Left colon (tissue), 2 donors: ENCODE results near the gene PCCB. TPM values are rescaled to one million over a fixed set of nuclear protein-coding genes. Genes with fewer than 3 reads are reported as not detected.
"Not testable (repeated sequence)": the region's sequence is repeated elsewhere in the genome, so short reads cannot be mapped to it uniquely, and the experiment has no call there.

Source experiments
- ATAC-seq: fragments of 200-7000 bp; cut with Tn5 transposase; one replicate; pipeline ENCODE4 v1.9.1; 2020; ENCODE audit warnings: mild to moderate bottlenecking, moderate library complexity
- DNase-seq, 2 donors: peaks; one replicate each; pipeline ENCODE4 v3.0.0-alpha.2; 2020
- intact Hi-C, 2 donors: fragments of 100-400 bp; cut with DNase I in 1 of 2; cut with micrococcal nuclease in 1 of 2; formaldehyde crosslinking; loops; one replicate each; pipeline versions ENCODE4 v1.11.2 to v1.14.0; 2022; cut with DNase I, micrococcal nuclease
- total RNA-seq, 2 donors: library from RNA; stranded (reverse); fragmentation: NEBNext Ultra II Directional; extraction: Animal tissue kit (Norgen Biotek cat#: 25700); gene quantifications; one replicate each; pipeline ENCODE4 v1.2.1, GENCODE V29; 2021
- donor health status: DM: no; HTN: no; CAD: no.
- donor health status: DM: yes; HTN: yes; CAD: no.

Gene PCCB
- total RNA-seq, 2 donors from 2014 or later = 53.0 to 59.1 TPM

DNA sequence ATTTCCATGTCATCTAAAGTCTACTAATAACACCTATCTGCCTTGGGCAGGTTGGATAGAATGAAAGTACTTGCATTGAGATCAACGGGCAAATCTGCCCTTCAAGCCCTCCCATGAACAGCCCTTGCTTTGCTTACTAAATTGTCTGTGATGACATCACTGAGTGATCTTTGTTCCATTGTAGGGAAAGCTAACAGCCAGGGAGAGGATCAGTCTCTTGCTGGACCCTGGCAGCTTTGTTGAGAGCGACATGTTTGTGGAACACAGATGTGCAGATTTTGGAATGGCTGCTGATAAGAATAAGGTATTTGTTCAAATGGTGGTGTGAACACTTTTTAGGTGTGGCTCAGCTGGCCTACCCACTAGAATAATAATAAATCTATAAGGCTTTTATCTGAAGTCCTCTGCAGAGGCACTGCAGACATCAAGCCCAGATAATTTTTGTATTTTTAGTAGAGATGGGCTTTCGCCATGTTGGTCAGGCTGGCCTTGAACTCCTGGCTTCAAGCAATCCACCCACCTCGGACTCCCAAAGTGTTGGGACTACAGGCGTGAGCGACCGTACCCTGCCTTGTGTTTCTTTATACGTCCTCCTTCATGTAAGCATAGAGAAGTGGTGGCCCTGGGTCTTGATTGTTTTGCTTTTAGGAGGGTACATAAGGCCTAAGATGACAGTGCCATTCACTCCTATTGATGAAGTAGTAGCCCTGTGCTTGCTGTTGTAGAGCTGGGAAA is 5.7 kb downstream of the PCCB start:
- intact Hi-C loops = loop anchor here in 1 of 2 donors (10.0 kb wide), 2 partner anchors 61 to 171 kb away; partner anchors contain the start of gene MSL2
- ATAC-seq (peak; percentile 93), DNase-seq (peak in 1 of 2 donors; percentile 13)

DNA sequence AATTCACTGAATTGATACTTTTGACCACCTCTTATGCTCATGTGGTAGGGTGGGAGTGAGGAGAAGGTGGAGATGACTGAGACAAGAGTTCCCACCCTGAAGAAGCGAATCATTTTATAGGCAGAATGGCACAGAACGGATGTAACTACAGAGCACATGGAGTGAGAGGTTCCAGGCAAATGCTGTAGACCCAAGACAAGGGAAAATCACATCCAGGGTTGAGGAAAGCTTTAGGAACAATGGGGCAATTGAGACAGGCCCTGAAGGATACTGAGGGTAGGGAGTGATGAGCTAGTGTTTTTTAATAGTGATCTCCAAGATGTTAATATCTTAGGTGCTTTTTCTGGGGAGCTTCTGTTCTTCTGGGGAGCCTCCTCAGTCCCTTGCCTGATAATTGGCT is 8.1 kb downstream of the PCCB start:
- DNase-seq (no peak), ATAC-seq (no peak)
- intact Hi-C loops = loop anchor here in 1 of 2 donors (10.0 kb wide), 2 partner anchors 63 to 173 kb away; partner anchors contain the start of gene MSL2

DNA sequence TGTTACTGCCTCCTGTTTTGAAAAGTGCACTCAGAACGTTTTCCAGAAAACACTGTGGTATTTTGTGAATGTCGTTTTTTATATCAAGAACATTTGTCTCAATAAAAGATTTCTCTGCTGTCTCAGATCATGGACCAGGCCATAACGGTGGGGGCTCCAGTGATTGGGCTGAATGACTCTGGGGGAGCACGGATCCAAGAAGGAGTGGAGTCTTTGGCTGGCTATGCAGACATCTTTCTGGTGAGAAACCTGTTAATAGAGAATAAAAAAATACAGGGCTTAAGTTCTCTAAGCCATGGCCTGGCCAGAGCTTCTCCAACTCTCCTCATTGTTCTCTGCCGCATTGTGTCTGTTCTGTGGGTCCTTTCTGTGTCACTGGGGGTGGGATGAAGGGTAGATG is 11.7 kb downstream of the PCCB start:
- DNase-seq (no peak), ATAC-seq (no peak)
- intact Hi-C loops = no loop called here

DNA sequence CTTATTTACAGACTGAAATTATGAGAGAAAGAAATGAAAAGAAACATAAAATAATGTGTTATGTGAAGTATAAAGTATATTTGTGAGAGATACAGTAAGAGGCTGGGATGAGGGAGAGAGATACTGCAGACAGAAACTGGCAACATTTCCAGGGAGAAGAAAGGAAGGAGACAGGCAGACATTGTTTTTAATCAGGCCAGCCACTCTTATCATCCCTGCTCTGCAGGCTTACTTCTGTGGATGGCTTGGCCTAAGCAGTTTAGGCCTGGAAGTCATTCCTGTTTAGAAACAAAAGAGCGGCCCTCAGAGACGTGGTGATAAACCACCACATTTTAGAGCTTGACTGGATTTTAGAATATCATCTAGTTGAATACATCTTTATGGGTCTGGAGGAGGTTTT is 12.4 kb downstream of the PCCB start:
- ATAC-seq (no peak), DNase-seq (no peak)
- intact Hi-C loops = no loop called here

DNA sequence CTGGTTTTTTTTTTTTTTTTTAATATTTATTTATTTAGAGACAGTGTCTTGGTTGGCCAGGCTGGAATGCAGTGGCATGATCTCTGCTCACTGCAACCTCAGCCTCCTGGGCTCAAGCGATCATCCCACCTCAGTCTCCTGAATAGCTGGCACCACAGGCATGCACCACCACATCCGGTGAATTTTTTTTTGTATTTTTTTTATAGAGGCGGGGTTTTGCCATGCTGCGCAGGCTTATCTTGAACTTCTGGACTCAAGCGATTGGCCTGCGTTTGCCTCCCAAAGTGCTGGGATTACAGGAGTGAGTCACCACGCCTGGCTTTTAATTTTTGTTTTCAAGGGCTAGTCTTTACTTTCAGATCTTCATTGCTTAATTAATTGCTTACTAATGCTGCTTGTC is 13.1 kb downstream of the PCCB start:
- ATAC-seq (no peak), DNase-seq (no peak)
- intact Hi-C loops = no loop called here

DNA sequence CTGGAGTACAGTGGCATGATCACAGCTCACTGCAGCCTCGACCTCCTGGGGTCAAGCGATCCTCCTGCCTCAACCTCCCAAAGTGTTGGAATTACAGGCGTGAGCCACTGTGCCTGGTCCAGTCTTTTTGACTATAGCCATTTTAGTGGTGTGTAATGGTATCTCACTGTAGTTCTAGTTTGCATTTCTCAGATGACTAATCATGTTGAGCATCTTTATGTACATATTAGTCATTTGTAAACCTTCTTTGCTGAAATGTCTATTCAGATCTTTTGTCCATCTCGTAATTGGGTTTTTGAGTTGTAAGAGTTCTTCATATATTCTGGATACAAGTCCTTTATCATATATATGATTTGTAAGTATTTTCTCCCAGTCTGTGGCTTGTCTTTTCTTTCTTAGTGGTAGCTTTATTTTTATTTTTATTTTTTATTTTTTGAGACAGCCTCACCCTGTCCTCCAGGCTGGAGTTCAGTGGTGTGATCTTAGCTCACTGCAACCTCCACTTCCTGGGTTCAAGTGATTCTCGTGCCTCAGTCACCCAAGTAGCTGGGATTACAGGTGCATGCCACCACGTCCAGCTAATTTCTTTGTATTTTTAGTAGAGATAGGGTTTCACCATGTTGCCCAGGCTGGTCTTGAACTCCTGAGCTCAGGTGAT is 16.5 kb downstream of the PCCB start:
- intact Hi-C loops, DNase-seq, ATAC-seq: not testable (repeated sequence)

DNA sequence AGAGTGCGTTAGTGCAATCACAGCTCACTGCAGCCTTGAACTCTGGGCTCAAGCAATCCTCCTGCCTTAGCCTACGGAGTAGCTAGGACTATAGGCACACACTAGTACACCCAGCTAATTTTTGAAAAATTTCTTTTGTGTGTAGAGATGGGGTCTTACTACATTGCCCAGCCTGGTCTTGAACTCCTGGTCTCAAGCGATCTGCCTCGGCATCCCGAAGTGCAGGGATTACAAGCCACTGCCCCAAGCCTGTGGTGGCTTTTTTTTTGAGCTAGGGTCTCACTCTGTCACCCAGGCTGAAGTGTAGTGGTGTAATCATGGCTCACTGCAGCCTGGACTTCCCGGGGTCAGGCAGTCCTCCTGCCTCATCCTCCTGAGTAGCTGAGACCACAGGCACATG is 17.1 kb downstream of the PCCB start:
- ATAC-seq = no peak
- intact Hi-C loops = no loop called here
- DNase-seq = no peak

DNA sequence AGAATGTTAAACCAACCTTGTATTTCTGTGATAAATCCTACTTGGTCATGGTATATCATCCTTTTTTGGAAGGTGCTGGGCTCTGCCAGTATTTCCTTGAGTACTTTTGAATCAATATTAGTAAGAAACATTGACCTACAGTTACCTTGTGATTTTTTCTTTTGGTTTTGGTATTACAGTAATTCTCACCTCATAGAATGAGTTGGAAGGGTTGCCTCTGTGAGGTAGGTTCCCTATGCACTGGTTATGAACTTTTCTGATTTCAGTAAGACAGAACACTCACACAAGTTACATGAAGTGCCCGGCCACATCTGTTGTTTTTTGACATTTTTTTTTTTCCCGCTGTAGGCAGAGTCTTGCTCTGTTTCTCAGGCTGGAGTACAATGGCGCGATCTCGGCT is 20.0 kb downstream of the PCCB start:
- DNase-seq = no peak
- intact Hi-C loops = no loop called here
- no peak for ATAC-seq

DNA sequence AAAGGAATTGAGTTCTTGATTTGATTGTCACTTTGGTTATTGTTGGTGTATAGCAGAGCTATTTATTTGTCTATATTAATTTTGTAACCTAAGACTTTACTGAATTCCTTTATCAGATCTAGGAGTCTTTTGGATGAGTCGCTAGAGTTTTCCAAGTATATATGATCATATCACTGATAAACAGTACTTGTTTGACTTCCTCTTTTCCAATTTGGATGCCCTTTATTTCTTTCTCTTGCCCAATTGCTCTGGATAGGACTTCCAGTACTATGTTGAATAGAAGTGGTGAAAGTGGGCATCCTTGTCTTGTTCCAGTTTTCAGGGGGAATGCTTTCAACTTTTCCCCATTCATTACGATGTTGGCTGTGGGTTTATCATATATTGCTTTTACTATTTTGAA is 21.5 kb downstream of the PCCB start:
- DNase-seq, ATAC-seq, intact Hi-C loops: not testable (repeated sequence)

DNA sequence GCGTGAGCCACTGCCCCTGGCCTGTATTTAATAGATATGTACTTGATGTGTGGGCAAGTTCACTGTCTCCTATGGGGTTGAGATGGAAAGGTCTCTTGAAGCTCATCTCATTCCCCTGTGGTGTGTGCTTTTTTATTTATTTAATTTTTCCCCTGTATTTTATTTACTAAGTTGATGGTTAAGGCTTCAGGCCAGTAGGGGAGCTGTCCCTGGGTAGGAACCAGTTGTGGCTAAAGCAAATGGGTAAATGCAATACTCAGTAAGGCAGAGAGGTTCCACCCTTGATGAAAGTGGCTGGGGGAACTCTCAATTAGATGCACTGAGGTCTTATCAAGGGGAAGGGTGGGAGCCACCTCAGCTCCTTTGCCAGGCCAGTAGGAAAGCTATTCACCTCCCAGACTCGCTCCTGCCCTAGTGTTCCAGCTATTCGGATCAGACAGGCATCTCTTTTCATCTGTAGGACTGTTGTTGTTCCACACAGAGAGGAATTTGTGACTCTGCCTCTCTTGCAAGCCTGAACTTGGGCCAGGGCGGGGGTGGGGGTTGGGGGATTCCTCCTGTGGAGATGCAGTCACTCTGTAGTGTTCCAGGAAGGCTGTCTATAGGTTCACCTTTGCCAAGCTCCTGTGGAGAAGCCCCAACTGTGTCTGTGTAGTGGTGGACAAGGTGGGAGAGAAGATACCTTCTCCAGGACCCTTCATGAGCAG is 26.1 kb downstream of the PCCB start:
- ATAC-seq = no peak
- intact Hi-C loops = no loop called here
- no peak for DNase-seq

DNA sequence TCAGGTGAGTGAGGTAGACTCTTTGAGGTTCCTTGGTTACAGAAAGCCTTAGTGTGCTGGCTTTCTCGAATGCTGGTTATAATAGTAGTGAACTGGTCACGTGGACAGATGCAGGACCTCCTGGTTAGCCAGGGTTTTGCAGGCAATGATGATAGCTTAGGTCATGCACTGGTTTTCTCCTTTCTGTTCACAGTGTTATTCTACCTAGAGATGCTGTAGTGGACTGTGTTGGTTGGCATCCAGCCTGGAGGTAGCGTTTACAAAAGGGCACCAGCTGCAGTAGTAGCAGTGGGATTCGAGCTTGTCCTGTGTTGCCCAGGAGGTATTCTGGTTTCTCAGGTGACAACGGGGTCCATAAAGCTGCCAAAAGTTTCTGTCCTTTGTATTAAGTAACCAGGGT is 27.0 kb downstream of the PCCB start:
- DNase-seq (no peak), ATAC-seq (no peak)
- intact Hi-C loops = no loop called here

DNA sequence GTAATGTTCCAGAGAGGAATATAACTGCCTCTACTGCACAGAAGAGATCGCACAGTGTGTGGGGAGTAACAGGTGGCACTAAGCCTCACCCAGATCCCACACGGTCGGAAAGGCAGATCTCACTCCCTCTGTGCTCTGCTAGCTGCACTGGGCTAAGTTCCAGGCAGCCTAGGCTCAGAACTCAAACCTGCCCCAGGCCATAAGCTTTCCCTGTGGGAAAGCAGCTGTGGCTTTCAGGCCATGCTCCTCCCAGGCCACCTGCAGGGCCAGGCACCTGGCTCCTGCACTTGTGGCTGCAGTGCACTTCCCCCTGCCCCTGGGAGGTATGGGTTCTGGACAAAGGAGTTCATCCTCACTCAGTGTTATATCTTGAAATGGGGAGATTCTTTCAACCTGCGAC is 27.5 kb downstream of the PCCB start:
- ATAC-seq (no peak), DNase-seq (no peak)
- intact Hi-C loops = no loop called here

DNA sequence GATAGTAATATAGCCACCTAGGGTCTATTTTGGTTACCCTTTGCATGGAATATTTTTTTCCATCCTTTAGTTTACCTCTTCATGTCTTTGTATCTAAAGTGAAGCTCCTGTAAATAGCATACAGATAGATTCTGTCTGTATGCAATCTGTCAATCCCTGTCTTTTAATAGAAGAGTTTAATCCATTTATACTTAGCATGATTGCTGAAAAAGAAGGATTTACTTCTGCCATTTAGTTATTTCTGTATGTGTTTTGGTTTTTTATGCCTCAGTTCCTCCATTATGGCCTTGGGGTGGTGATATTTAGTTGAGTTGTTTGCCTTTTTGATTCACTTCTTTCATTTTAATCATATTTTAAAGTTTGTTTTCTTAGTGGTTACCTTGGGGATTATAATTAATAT is 29.0 kb downstream of the PCCB start:
- ATAC-seq (no peak), DNase-seq (no peak)
- intact Hi-C loops = no loop called here

DNA sequence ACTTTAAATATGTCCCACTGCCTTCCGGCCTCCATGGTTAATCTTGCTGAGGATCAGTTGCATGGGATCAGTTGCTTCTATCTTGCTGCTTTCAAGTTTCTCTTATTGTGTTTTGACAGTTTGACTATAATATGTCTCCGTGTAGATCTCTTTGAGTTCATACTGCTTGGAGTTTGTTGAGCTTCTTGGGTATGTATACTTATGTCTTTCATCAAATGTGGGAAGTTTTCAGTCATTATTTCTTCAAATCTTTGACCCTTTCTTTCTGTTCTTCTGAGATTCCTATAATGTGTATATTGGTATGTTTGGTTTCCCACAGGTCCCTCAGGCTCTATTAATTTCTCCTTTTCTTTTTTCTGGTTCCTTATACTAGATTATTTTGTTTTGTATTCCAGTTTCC is 30.8 kb downstream of the PCCB start:
- intact Hi-C loops = no loop called here
- no peak for DNase-seq
- ATAC-seq = no peak

DNA sequence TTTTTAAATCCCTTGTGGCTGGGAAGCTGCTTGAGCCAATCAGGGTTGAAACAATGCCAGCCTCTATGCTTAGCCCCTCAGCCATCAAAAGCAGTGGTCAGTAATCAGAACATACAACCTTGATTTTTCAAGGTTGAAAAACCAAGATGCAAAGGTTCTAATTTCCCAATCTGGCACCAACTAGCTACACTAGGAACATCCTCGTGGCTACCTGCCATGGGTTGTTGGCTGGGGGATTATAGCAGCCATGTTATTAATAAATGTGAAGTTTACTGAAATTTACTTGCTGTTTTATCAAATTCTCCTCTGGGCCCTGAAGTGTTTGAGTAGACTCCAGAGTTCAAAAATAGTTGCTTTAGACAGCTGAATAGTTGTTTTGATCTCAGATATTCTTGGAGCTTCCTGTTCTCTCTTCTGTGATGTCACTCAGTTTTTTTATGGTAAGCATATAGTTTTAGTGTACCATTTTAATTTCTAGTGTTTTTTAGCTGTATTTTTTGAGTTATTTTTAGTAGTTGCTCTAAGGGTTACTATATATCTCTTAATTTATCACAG is 31.9 kb downstream of the PCCB start:
- intact Hi-C loops = no loop called here
- DNase-seq (no peak), ATAC-seq (no peak)

DNA sequence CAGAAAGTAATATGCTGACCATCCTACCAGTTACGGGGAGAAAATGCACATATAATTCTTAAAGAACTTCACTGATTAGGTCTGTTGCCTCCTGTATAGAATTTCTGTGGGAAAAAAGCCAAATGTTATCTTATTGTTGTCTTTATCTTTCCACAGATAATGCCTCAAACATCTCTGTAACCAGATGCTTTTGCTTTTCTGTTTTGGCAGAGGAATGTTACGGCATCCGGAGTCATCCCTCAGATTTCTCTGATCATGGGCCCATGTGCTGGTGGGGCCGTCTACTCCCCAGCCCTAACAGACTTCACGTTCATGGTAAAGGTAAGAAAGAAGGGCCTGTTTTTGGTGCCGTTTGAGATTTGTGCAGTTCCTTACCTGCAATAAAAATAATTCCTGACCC is 33.5 kb downstream of the PCCB start:
- DNase-seq (no peak), ATAC-seq (no peak)
- intact Hi-C loops = no loop called here

DNA sequence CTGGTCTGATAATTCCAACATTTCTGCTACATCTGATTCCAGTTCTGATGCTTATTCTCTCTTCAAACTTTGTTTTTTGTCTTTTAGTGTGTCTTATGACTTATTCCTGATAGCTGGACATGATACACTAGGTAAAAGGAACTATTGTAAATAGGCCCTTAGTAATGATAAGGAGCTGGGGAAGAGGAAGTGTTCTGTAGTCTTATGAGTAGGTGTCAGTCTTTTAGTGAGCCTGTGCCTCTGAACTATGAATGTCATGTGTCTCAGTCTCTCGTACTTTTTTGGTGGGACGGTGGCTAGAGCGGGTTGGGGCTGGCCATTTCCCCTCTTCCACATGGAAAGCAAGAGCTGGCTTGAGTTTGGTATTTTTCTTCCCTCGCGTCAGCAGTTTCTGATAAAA is 41.2 kb downstream of the PCCB start:
- ATAC-seq (no peak), DNase-seq (no peak)
- intact Hi-C loops = no loop called here

DNA sequence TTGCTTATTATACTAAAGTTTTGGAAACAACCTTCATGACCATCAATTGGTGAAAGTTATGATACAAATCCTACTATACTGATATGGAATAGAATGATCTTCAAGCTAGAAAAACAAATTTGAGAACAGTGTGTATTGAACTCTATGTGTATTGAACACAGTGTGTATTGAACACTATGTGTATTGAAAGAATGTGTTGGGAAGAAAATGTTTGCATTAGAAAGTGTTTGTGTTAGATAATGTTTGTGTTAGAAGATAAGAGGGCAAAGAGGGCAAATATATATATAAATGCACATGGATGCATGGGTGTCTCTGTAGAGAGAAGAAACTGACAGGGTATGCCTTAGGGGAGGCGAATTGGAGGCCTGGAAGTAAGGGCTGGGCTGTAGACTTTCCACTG is 42.4 kb downstream of the PCCB start:
- DNase-seq (no peak), ATAC-seq (no peak)
- intact Hi-C loops = no loop called here

DNA sequence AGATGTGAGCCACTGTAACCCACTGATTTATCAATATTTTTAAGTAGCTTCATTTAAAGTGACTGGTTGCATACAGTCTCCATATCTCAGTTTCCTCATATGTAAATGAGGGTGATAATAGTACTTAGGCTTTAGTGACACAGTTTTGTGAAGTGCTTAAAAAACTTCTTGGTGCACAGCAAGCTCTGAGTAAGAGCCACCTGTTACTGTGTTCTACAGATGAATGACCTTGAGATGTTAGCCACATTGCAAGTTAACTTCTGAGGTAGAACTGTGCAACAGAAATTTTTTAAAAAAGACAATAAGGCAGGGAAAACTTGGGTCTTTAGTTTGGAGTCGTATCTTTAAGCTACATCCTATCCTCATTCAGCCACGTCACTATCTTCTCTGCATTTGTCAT is 43.1 kb downstream of the PCCB start:
- no peak for ATAC-seq
- no peak for DNase-seq
- intact Hi-C loops = no loop called here

DNA sequence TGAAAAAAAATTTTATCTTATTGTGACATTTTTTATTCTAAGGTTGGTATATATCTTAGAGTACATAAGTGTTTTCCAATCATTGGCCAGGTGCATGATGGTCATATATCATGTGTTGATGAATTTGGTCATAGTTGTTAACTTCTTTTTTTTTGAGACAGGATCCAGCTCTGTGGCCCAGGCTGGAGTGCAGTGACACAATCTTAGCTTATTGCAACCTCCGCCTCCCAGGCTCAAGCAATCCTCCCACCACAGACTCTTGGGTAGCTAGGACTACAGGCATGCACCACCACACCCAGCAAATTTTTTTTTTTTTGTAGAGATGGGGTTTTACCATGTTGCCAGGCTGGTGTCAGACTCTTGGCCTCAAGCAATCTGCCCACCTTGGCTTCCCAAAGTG is 44.0 kb downstream of the PCCB start:
- ATAC-seq = no peak
- intact Hi-C loops = no loop called here
- DNase-seq = no peak
